ENCODE data around the gene GRPEL1. TPM values are rescaled to one million over a fixed set of nuclear protein-coding genes. Genes with fewer than 3 reads are reported as not detected.
A peak's percentile ranks its signal among the peaks of the same experiment; 100 is the strongest.

Gene GRPEL1
- polyA plus RNA-seq, 1 of the 3 experiments (the other 2 are of a cell fraction): 29.8 TPM

DNA sequence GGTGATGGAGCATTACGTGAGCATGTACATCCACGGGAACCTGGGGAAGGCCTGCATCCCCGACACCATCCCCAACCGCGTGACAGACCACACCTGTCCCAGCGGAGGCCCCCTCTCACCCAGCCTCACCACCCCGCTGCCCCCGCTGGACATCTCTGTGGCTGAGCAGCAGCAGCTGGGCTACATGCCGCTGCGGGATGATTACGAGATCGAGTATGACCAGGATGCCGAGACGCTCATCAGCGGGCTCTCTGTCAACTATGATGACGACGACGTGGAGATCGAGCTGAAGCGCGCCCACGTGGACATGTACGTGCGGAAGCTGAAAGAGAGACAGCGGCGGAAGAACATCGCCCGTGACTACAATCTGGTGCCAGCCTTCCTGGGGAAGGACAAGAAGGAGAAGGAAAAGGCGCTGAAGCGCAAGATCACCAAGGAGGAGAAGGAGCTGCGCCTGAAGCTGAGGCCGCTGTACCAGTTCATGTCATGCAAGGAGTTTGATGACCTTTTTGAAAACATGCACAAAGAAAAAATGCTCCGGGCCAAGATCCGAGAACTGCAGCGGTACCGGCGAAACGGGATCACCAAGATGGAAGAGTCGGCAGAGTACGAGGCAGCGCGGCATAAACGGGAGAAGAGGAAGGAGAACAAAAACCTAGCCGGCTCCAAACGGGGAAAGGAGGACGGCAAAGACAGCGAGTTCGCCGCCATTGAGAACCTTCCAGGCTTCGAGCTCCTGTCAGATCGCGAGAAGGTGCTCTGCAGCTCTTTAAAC, 13.6 kb downstream of the GRPEL1 start:
- Histone ChIP-seq H3K9ac (no peak overlapping the region), H3F3A (replicated peaks; ENCODE audit: insufficient read depth) (peaks cover 20% of the 10 kb centered on the region), H3K4me1 (ENCODE audit: control insufficient read depth in 1 of 2, insufficient read depth in 2 of 2, low read depth in 1 of 2, low read length in 1 of 2) (peaks cover 0 to 4% of the 10 kb centered on the region in 2 experiments; a peak in 1 of 4 replicates), H3K9me2 (no peaks in the 10 kb centered on the region), H3K27me3 (ENCODE audit: insufficient read depth) (no peaks in the 10 kb centered on the region), H2AFZ (ENCODE audit: low read depth) (no peak overlapping the region), H3K79me2 (ENCODE audit: insufficient read depth) (peaks cover 57% of the 10 kb centered on the region; the same call in 1 of the 2 replicates), H3K27ac (ENCODE audit: low read depth in 2 of 2, low read length in 1 of 2) (peak overlapping the region in 1 of 2 experiments; percentile 38; a peak in 2 of 4 replicates), H3K4me3 (ENCODE audit: low read depth in 2 of 2, low read length in 1 of 2) (no peak overlapping the region), H4K20me1 (ENCODE audit: insufficient read depth) (peaks cover 6% of the 10 kb centered on the region; the same call in 1 of the 2 replicates), H3K9me3 (no peaks in the 10 kb centered on the region), H3K4me2 (no peak overlapping the region), H3K36me3 (replicated peaks in 1 of 2; ENCODE audit: control insufficient read depth in 1 of 2, insufficient read depth in 2 of 2, low read length in 1 of 2) (peaks cover 24 to 46% of the 10 kb centered on the region in 2 experiments)
- TF ChIP-seq RCOR1 (IDR thresholded peaks at IDR 0.05; ENCODE audit: low read length): no peak
- TF ChIP-seq RAD21 (IDR thresholded peaks at IDR 0.05; ENCODE audit: low read length): no peak
- no peak for TF ChIP-seq FOXM1 (IDR thresholded peaks at IDR 0.05; ENCODE audit: low read depth)
- TF ChIP-seq RXRA (IDR thresholded peaks at IDR 0.05; ENCODE audit: borderline replicate concordance, low read depth): no peak
- WGBS (ENCODE audit: low lambda C conversion rate): 96% methylated on average over 44 of the region's 52 CpGs
- ChIA-PET POLR2A (no interaction called here), CTCF (interaction anchor here (1.1 to 1.9 kb wide), 4 partner anchors 9 to 242 kb away, joined by 3 to 7 read pairs (median 6); partner anchors contain the start of gene TADA2B)
- DNase-seq: no peak

DNA sequence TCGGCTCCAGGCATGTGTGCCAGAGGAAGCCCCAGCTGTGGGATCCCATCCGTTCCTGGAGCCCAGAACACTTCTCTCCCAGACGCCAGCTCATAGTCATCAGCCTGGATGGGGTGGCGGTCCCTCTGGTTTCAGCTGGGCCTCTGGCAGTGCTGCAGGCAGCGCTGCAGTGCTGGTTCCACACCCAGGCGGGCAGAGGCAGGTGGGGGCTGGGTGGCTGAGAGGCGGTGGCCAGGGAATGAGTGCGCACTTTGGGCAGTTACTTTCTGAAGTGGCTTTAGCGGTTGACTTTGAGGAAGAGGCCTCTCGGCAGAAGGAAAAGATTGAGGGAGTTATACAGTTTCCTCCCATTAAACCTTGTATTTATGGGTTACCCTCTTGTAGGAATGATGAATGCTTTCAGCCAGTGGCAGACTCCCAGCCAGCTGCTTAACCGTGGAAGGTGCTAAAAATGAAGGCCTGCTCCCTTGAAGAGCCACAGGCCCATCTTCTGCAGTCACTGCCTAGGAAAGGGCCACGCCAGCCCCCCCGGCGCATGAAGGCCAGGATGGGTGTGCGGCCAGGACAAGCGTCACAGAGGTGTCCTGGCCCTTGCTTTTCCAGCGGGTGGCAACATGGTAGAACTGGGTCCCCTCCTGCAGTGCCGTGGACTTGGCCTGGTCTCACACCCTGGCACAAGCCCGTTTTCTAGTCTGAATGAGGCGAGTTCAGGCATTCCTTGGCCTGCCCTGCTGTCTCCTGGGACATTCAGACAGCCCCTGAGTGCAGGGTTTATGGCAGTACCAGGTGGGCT, 14.7 kb downstream of the GRPEL1 start:
- ChIA-PET CTCF (interaction anchor here (0.9 to 1.9 kb wide), 3 partner anchors 8 to 17 kb away, joined by 3 to 7 read pairs (median 5); partner anchors contain the start of gene TADA2B), POLR2A (no interaction called here)
- Histone ChIP-seq H3K27me3 (ENCODE audit: insufficient read depth) (no peaks in the 10 kb centered on the region), H3K79me2 (ENCODE audit: insufficient read depth) (peaks cover 60% of the 10 kb centered on the region; the same call in 1 of the 2 replicates), H2AFZ (ENCODE audit: low read depth) (no peak overlapping the region), H3F3A (replicated peaks; ENCODE audit: insufficient read depth) (peaks cover 16% of the 10 kb centered on the region), H3K4me1 (ENCODE audit: control insufficient read depth in 1 of 2, insufficient read depth in 2 of 2, low read depth in 1 of 2, low read length in 1 of 2) (peaks cover 0 to 4% of the 10 kb centered on the region in 2 experiments; a peak in 1 of 4 replicates), H3K36me3 (replicated peaks in 1 of 2; ENCODE audit: control insufficient read depth in 1 of 2, insufficient read depth in 2 of 2, low read length in 1 of 2) (peaks cover 14 to 38% of the 10 kb centered on the region in 2 experiments), H3K9me3 (no peaks in the 10 kb centered on the region), H4K20me1 (ENCODE audit: insufficient read depth) (peaks cover 13% of the 10 kb centered on the region; the same call in 1 of the 2 replicates), H3K4me2 (no peak overlapping the region), H3K27ac (ENCODE audit: low read depth in 2 of 2, low read length in 1 of 2) (no peak overlapping the region), H3K9me2 (no peaks in the 10 kb centered on the region), H3K4me3 (ENCODE audit: low read depth in 2 of 2, low read length in 1 of 2) (no peak overlapping the region), H3K9ac (no peak overlapping the region)
- TF ChIP-seq MEF2A (IDR thresholded peaks at IDR 0.05; ENCODE audit: borderline replicate concordance, low read depth) (no peak), RXRA (IDR thresholded peaks at IDR 0.05; ENCODE audit: borderline replicate concordance, low read depth) (no peak), FOXJ3 (CRISPR knock-in tag; IDR thresholded peaks at IDR 0.05) (no peak), JUND (IDR thresholded peaks at IDR 0.05) (no peak), EP300 (IDR thresholded peaks at IDR 0.05; ENCODE audit: borderline replicate concordance in 1 of 2, low read depth in 1 of 2, low read length in 1 of 2) (no peak), POLR2AphosphoS5 (IDR thresholded peaks at IDR 0.05; ENCODE audit: low read depth, low read length) (no peak), GABPA (IDR thresholded peaks at IDR 0.05; ENCODE audit: low read depth) (no peak), NFIC (IDR thresholded peaks at IDR 0.05; ENCODE audit: borderline replicate concordance) (no peak)
- TF ChIP-seq, protein P1, sequence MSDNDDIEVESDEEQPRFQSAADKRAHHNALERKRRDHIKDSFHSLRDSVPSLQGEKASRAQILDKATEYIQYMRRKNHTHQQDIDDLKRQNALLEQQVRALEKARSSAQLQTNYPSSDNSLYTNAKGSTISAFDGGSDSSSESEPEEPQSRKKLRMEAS (IDR thresholded peaks at IDR 0.05; ENCODE audit: low read depth): no peak
- TF ChIP-seq, protein P2, sequence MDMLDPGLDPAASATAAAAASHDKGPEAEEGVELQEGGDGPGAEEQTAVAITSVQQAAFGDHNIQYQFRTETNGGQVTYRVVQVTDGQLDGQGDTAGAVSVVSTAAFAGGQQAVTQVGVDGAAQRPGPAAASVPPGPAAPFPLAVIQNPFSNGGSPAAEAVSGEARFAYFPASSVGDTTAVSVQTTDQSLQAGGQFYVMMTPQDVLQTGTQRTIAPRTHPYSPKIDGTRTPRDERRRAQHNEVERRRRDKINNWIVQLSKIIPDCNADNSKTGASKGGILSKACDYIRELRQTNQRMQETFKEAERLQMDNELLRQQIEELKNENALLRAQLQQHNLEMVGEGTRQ (IDR thresholded peaks at IDR 0.05; ENCODE audit: borderline replicate concordance, low read depth, low read length): no peak
- 97% methylated on average over 9 of the region's 20 CpGs for WGBS (ENCODE audit: low lambda C conversion rate)
- DNase-seq: no peak

Measured in SK-N-SH (cell line).